NCI-H446 treated with DMSO at 0.1 percent for 48 hours (cell line): Measurements from ENCODE around the gene UCK2.

Experiments
- DNase-seq: peaks from one replicate; lab custom pipeline; 2025; lab: John Stamatoyannopoulos, UW

Gene UCK2

GRCh38 chr1:165880993-165881392 lies 53.6 kb downstream of the UCK2 start:
- DNase-seq: no peak

- no peak for DNase-seq
Measured at GRCh38 chr1:165882168-165882837, 54.9 kb downstream of the UCK2 start.

GRCh38 chr1:165883056-165883455 lies 55.6 kb downstream of the UCK2 start:
- DNase-seq: no peak

GRCh38 chr1:165884009-165884689 lies 56.7 kb downstream of the UCK2 start:
- no peak for DNase-seq

GRCh38 chr1:165884690-165885304 lies 57.4 kb downstream of the UCK2 start:
- no peak for DNase-seq

GRCh38 chr1:165885305-165885694 lies 57.9 kb downstream of the UCK2 start:
- no peak for DNase-seq

- DNase-seq: no peak
Measured at GRCh38 chr1:165886193-165886592, 58.8 kb downstream of the UCK2 start.

- no peak for DNase-seq
Measured at GRCh38 chr1:165886983-165887382, 59.6 kb downstream of the UCK2 start.

- no peak for DNase-seq
Measured at GRCh38 chr1:165887877-165888551, 60.6 kb downstream of the UCK2 start.

- DNase-seq: no peak
Measured at GRCh38 chr1:165888552-165888920, 61.1 kb downstream of the UCK2 start.

- no peak for DNase-seq
Measured at GRCh38 chr1:165890684-165891083, 63.3 kb downstream of the UCK2 start.

GRCh38 chr1:165891111-165891860 lies 63.9 kb downstream of the UCK2 start:
- DNase-seq: no peak

- DNase-seq: no peak
Measured at GRCh38 chr1:165892935-165893334, 65.5 kb downstream of the UCK2 start.

- no peak for DNase-seq
Measured at GRCh38 chr1:165893507-165893906, 66.1 kb downstream of the UCK2 start.

GRCh38 chr1:165894591-165894990 lies 67.2 kb downstream of the UCK2 start:
- DNase-seq: no peak

- no peak for DNase-seq
Measured at GRCh38 chr1:165895451-165895871, 68.0 kb downstream of the UCK2 start.

GRCh38 chr1:165896277-165896676 lies 68.9 kb downstream of the UCK2 start:
- DNase-seq: no peak

- no peak for DNase-seq
Measured at GRCh38 chr1:165897326-165898303, 70.2 kb downstream of the UCK2 start.

GRCh38 chr1:165898837-165899236 lies 71.4 kb downstream of the UCK2 start:
- no peak for DNase-seq

GRCh38 chr1:165899461-165899941 lies 72.1 kb downstream of the UCK2 start:
- DNase-seq: no peak
